A673 (cell line): Measurements from ENCODE around the gene PLA2G6.

Experiments
- CTCF ChIP-seq: fragments of 300-800, 200-600 bp; sonication (generic); conservative IDR thresholded peaks from 2 replicates; pipeline ENCODE4 v1.5.1; 2017; ENCODE audit warnings: low read depth, mild to moderate bottlenecking, antibody characterized with exemption, low read length, moderate library complexity, mixed read lengths
- EZH2 ChIP-seq: fragments of 200-600 bp; sonication (generic); IDR thresholded peaks from 2 replicates; pipeline ENCODE4 v1.6.1; 2017; ENCODE audit warnings: borderline replicate concordance, low read depth, mild to moderate bottlenecking, mixed read lengths, antibody characterized with exemption, low read length; ENCODE audit not compliant: poor library complexity, severe bottlenecking

- TF ChIP-seq CTCF = peak; percentile 55
- no peak for TF ChIP-seq EZH2
Measured at GRCh38 chr22:38230108-38230825, 48.6 kb upstream of the PLA2G6 start.
